Panc1 (cell line): ENCODE results near the gene MYL5. TPM values are rescaled to one million over a fixed set of nuclear protein-coding genes. Genes with fewer than 3 reads are reported as not detected.

Experiments used
- ATAC-seq: fragments of 200-7000 bp; cut with Tn5 transposase; 2 replicates; pipeline ENCODE4 v1.9.1; 2020; ENCODE audit warnings: mild to moderate bottlenecking, moderate library complexity
- BruUV-seq: library from RNA; stranded (reverse); fragments of 400-500 nt; replicated peaks from 2 replicates; lab custom pipeline; 2021; lab: Mats Ljungman, UMichigan
- CTCF ChIA-PET: fragments of 300-600 bp; sonication (Branson Sonifier 250); formaldehyde crosslinking; loops from one replicate; lab custom pipeline; 2022; ENCODE audit warnings: antibody characterized with exemption; lab: Charles Lee
- POLR2A ChIA-PET: fragments of 300-600 bp; sonication (Branson Sonifier 250); formaldehyde crosslinking; loops from one replicate; lab custom pipeline; 2022; ENCODE audit warnings: antibody characterized with exemption; lab: Charles Lee
- DNase-seq: peaks from one replicate; pipeline ENCODE4 v3.0.0-alpha.2; 2010; ENCODE audit warnings: low read depth, low spot score
- H3K27ac ChIP-seq: 2 replicates; pipeline ENCODE4 v1.5.1; 2011; ENCODE audit warnings: mild to moderate bottlenecking, low read length, inconsistent platforms
- H3K27me3 ChIP-seq: fragments of 200-500 bp; sonication (Bioruptor generic); 2 replicates; pipeline ENCODE4 v1.6.0; 2014; ENCODE audit warnings: low read length, inconsistent platforms; ENCODE audit not compliant: control insufficient read depth, insufficient read depth
- H3K36me3 ChIP-seq: fragments of 200-500 bp; sonication (Bioruptor generic); 2 replicates; pipeline ENCODE4 v1.5.1; 2014; ENCODE audit warnings: inconsistent platforms, mild to moderate bottlenecking, low read length, moderate library complexity; ENCODE audit not compliant: control insufficient read depth, insufficient read depth
- H3K4me1 ChIP-seq: 2 replicates; pipeline ENCODE4 v1.5.1; 2011; ENCODE audit warnings: inconsistent platforms, mild to moderate bottlenecking, low read length, moderate library complexity; ENCODE audit not compliant: control insufficient read depth, insufficient read depth
- H3K4me3 ChIP-seq, 2 experiments: 2 replicates each; pipeline ENCODE4 v1.5.1; 2011 to 2012; ENCODE audit warnings: low read depth in 2 of 2, low read length in 2 of 2, mild to moderate bottlenecking in 2 of 2, inconsistent platforms in 1 of 2, moderate library complexity in 1 of 2
- H3K9me3 ChIP-seq: fragments of 200-500 bp; sonication (Bioruptor generic); 2 replicates; pipeline ENCODE4 v1.5.1; 2014; ENCODE audit warnings: low read depth, mild to moderate bottlenecking, inconsistent platforms, low read length, moderate library complexity; ENCODE audit not compliant: control insufficient read depth, insufficient read depth
- CTCF ChIP-seq: fragments of 450-650 bp; IDR thresholded peaks from 2 replicates; pipeline ENCODE4 v1.5.1; 2017; ENCODE audit warnings: mild to moderate bottlenecking
- POLR2AphosphoS5 ChIP-seq: IDR thresholded peaks from 2 replicates; pipeline ENCODE4 v1.6.1; 2012; ENCODE audit warnings: mild to moderate bottlenecking, low read depth, low read length, moderate library complexity
- REST ChIP-seq, 2 experiments: IDR thresholded peaks; 2 replicates each; pipeline ENCODE4 v1.6.1; 2011 to 2012; ENCODE audit warnings: low read depth in 2 of 2, control low read depth in 1 of 2, low read length in 1 of 2, mild to moderate bottlenecking in 1 of 2, moderate library complexity in 1 of 2; ENCODE audit not compliant: insufficient read depth in 1 of 2
- SIN3A ChIP-seq: IDR thresholded peaks from 2 replicates; pipeline ENCODE4 v1.6.1; 2012; ENCODE audit warnings: low read depth, mild to moderate bottlenecking, low read length, moderate library complexity, borderline replicate concordance; ENCODE audit not compliant: insufficient read depth
- TCF7L2 ChIP-seq: IDR thresholded peaks from 2 replicates; pipeline ENCODE4 v1.6.1; 2011; ENCODE audit warnings: mild to moderate bottlenecking, low read depth, low read length, inconsistent platforms
- in situ Hi-C: cut with HindIII; loops from 2 replicates; pipeline ENCODE4 v1.10.0; 2016; ENCODE audit warnings: low sequenced_read_pairs, low pct_unique_long_range_greater_than_20kb
- intact Hi-C: fragments of 100-400 bp; cut with micrococcal nuclease; formaldehyde crosslinking; loops from one replicate; pipeline ENCODE4 v1.10.0; 2022; ENCODE audit not compliant: unreplicated experiment
- total RNA-seq: library from RNA; stranded (reverse); gene quantifications from one replicate; pipeline ENCODE4 v1.2.1, GENCODE V29; 2021; ENCODE audit not compliant: unreplicated experiment

Gene MYL5
- total RNA-seq, 1 experiment from 2014 or later = 12.0 TPM

GRCh38 chr4:699816-700580 lies 25.7 kb downstream of the MYL5 start:
- Histone ChIP-seq H3K9me3 (no peaks in the 10 kb centered on the region), H3K36me3 (no peaks in the 10 kb centered on the region), H3K27me3 (no peaks in the 10 kb centered on the region), H3K4me1 (peaks cover 1% of the 10 kb centered on the region; the same call in 1 of the 2 replicates), H3K27ac (no peak overlapping the region), H3K4me3 (no peak overlapping the region)
- BruUV-seq = no TSS peak
- TF ChIP-seq REST (IDR thresholded peaks at IDR 0.05; ENCODE audit: insufficient read depth in 1 of 2, low read depth in 2 of 2, low read length in 1 of 2) (no peak), SIN3A (no peak), TCF7L2 (no peak), CTCF (no peak), POLR2AphosphoS5 (no peak)
- in situ Hi-C loops = no loop called here
- POLR2A ChIA-PET = interaction anchor here (0.7 kb wide), 1 partner anchor 57 kb away, joined by 9 read pairs; no protein-coding TSS in a partner anchor
- DNase-seq = no peak
- no peak for ATAC-seq
- intact Hi-C loops = no loop called here
- CTCF ChIA-PET = interaction anchor here (1.0 kb wide), 1 partner anchor 16 kb away, joined by 3 read pairs; no protein-coding TSS in a partner anchor

- TF ChIP-seq POLR2AphosphoS5 (no peak), CTCF (no peak), TCF7L2 (no peak), REST (IDR thresholded peaks at IDR 0.05; ENCODE audit: insufficient read depth in 1 of 2, low read depth in 2 of 2, low read length in 1 of 2) (no peak), SIN3A (no peak)
- POLR2A ChIA-PET = no interaction called here
Measured at GRCh38 chr4:700587-701264, 26.4 kb downstream of the MYL5 start.

More at GRCh38 chr4:700587-701264, 26.4 kb downstream of the MYL5 start:
- H3K4me3 ChIP-seq = no peak overlapping the region
- H3K36me3 ChIP-seq = no peaks in the 10 kb centered on the region; the same call in 1 of the 2 replicates
- no peak for DNase-seq
- H3K27me3 ChIP-seq = no peaks in the 10 kb centered on the region
- no peak overlapping the region for H3K27ac ChIP-seq
- no TSS peak for BruUV-seq
- CTCF ChIA-PET = no interaction called here
- in situ Hi-C loops = no loop called here
- no peaks in the 10 kb centered on the region for H3K9me3 ChIP-seq
- intact Hi-C loops = no loop called here
- ATAC-seq = no peak
- H3K4me1 ChIP-seq = peaks cover 4% of the 10 kb centered on the region; the same call in 1 of the 2 replicates
